HepG2 (cell line): ENCODE data around the gene PDK1. TPM values are rescaled to one million over a fixed set of nuclear protein-coding genes. Genes with fewer than 3 reads are reported as not detected.

ENCODE experiments used
- ATAC-seq: fragments of 200-7000 bp; cut with Tn5 transposase; 3 replicates; pipeline ENCODE4 v1.9.1; 2020; ENCODE audit warnings: mild to moderate bottlenecking, moderate library complexity
- BruUV-seq: library from RNA; stranded (reverse); fragments of 400-500 nt; replicated peaks from 2 replicates; lab custom pipeline; 2021; lab: Mats Ljungman, UMichigan
- CTCF ChIA-PET: fragments of 300-600 bp; formaldehyde crosslinking; extraction: SDS; loops from one replicate; lab custom pipeline; 2021; ENCODE audit warnings: low total read pairs, inconsistent platforms, low intra/inter-chr PET ratio; lab: Yijun Ruan, JAX
- POLR2A ChIA-PET: fragments of 350-600 bp; sonication (Branson Sonifier 250); formaldehyde crosslinking; loops from one replicate; lab custom pipeline; 2020; ENCODE audit warnings: antibody characterized with exemption, inconsistent platforms; lab: Yijun Ruan, JAX
- DNase-seq: peaks from one replicate; pipeline ENCODE4 v3.0.0-alpha.2; 2015; ENCODE audit warnings: low spot score
- FAIRE-seq: peaks from 3 replicates; lab custom pipeline; 2011; peaks lifted over from hg19 to GRCh38; lab: Jason Lieb, UNC
- H2AFZ ChIP-seq: one replicate; pipeline ENCODE4 v1.6.1; 2011; ENCODE audit warnings: low read length, inconsistent platforms
- H3K27ac ChIP-seq: fragments of 300-600 bp; 3 replicates; pipeline ENCODE4 v1.8.0; 2011; ENCODE audit warnings: mixed run types, mild to moderate bottlenecking, mixed read lengths, low read length, inconsistent platforms; ENCODE audit not compliant: insufficient read depth; ENCODE audit errors: extremely low read length
- H3K27me3 ChIP-seq, 2 experiments: fragments of 200-600 bp in 1 of 2; 2 replicates in 1 of 2; 3 replicates in 1 of 2; pipeline versions ENCODE4 v1.6.0 to v1.8.0; 2011; ENCODE audit warnings: low read length in 2 of 2, mild to moderate bottlenecking in 2 of 2, moderate library complexity in 2 of 2, inconsistent platforms in 1 of 2; ENCODE audit not compliant: insufficient read depth in 2 of 2, control insufficient read depth in 1 of 2
- H3K36me3 ChIP-seq, 2 experiments: fragments of 200-600 bp in 1 of 2; replicated peaks in 1 of 2; 2 replicates in 1 of 2; 3 replicates in 1 of 2; pipeline versions ENCODE4 v1.5.1 to v1.8.0; 2011; ENCODE audit warnings: low read length in 2 of 2, inconsistent platforms in 1 of 2; ENCODE audit not compliant: insufficient read depth in 2 of 2, control insufficient read depth in 1 of 2
- H3K4me1 ChIP-seq: 2 replicates; pipeline ENCODE4 v1.5.1; 2012; ENCODE audit warnings: low read length, inconsistent platforms; ENCODE audit not compliant: insufficient read depth
- H3K4me2 ChIP-seq: 2 replicates; pipeline ENCODE4 v1.6.0; 2011; ENCODE audit warnings: low read depth, low read length, inconsistent platforms
- H3K4me3 ChIP-seq, 3 experiments: fragments of 200-600 bp in 1 of 3; sonication (generic), shearing (Covaris generic) in 1 of 3; replicated peaks in 1 of 3; 2 replicates each; pipeline ENCODE4 v1.5.1; 2011 to 2016; ENCODE audit warnings: low read length in 3 of 3, inconsistent platforms in 2 of 3, low read depth in 2 of 3, mild to moderate bottlenecking in 2 of 3, control low read depth in 1 of 3, mixed read lengths in 1 of 3; ENCODE audit not compliant: insufficient read depth in 1 of 3
- H3K79me2 ChIP-seq: one replicate; pipeline ENCODE4 v1.6.1; 2011; ENCODE audit warnings: low read length, inconsistent platforms; ENCODE audit not compliant: insufficient read depth
- H3K9ac ChIP-seq: 2 replicates; pipeline ENCODE4 v1.6.0; 2011; ENCODE audit warnings: mild to moderate bottlenecking, low read depth, low read length, inconsistent platforms; ENCODE audit not compliant: insufficient read depth
- H3K9me3 ChIP-seq: 2 replicates; pipeline ENCODE4 v1.5.1; 2012; ENCODE audit warnings: mild to moderate bottlenecking, low read length
- H4K20me1 ChIP-seq: 2 replicates; pipeline ENCODE4 v1.6.0; 2011; ENCODE audit warnings: inconsistent platforms, mild to moderate bottlenecking, low read length, moderate library complexity; ENCODE audit not compliant: insufficient read depth
- PCBP1 ChIP-seq: fragments of 200-400 bp; formaldehyde crosslinking; IDR thresholded peaks from 2 replicates; pipeline ENCODE4 v1.6.1; 2017; ENCODE audit warnings: mild to moderate bottlenecking, low read depth, low read length, borderline replicate concordance
- POGZ ChIP-seq: sonication (generic); formaldehyde crosslinking; IDR thresholded peaks from 2 replicates; pipeline ENCODE4 v1.4.0; 2020; ENCODE audit warnings: mild to moderate bottlenecking, missing genetic modification reagents
- RBM22 ChIP-seq: fragments of 200-400 bp; formaldehyde crosslinking; optimal IDR thresholded peaks from 2 replicates; pipeline ENCODE3; 2017; ENCODE audit warnings: mild to moderate bottlenecking, low read length, moderate library complexity
- TBP ChIP-seq: sonication (generic); formaldehyde crosslinking; IDR thresholded peaks from 2 replicates; pipeline ENCODE4 v1.5.0; 2020; ENCODE audit warnings: missing genetic modification reagents
- ZNF687 ChIP-seq: sonication (generic); formaldehyde crosslinking; IDR thresholded peaks from 2 replicates; pipeline ENCODE4 v1.5.1; 2020; ENCODE audit warnings: mild to moderate bottlenecking, missing genetic modification reagents, moderate library complexity
- WGBS: methylation state at CpG from one replicate; pipeline ENCODE4 v1.1.6; 2017; ENCODE audit warnings: low lambda C conversion rate; 5-methylcytosine and 5-hydroxymethylcytosine counted together
- in situ Hi-C: cut with HindIII; loops from 2 replicates; pipeline ENCODE4 v1.10.0; 2017; ENCODE audit warnings: low pct_unique_long_range_greater_than_20kb; ENCODE audit not compliant: extremely low pct_ligation_motif_present
- intact Hi-C: fragments of 100-400 bp; cut with micrococcal nuclease; formaldehyde crosslinking; loops from one replicate; pipeline ENCODE4 v1.10.0; 2022; ENCODE audit not compliant: unreplicated experiment
- polyA plus RNA-seq, 8 experiments: library from polyadenylated mRNA; depleted of rRNA in 3 of 8; stranded (reverse) in 7 of 8; unstranded in 1 of 8; fragments of >200 nt; fragmentation: Illumina TruSeq in 4 of 8; extraction: Trizol in 4 of 8; gene quantifications; 2 replicates each; pipeline versions ENCODE4 v1.2.1 to v1.2.3, GENCODE V29; 2011 to 2016; ENCODE audit warnings: low read depth in 4 of 8, missing spikeins in 1 of 8, mixed read lengths in 1 of 8; ENCODE audit not compliant: insufficient read depth in 1 of 8
- total RNA-seq, 5 experiments: library from RNA; depleted of rRNA; stranded (reverse); fragments of >200 nt; fragmentation: Illumina TruSeq; extraction: Trizol; gene quantifications; 2 replicates each; pipeline ENCODE4 v1.2.3, GENCODE V29; 2016; ENCODE audit warnings: low read depth in 1 of 5
- TF ChIP-seq, protein P1 (sequence below), 2 experiments: sonication (generic) in 1 of 2; formaldehyde crosslinking in 1 of 2; IDR thresholded peaks; 2 replicates each; pipeline versions ENCODE4 v1.6.1 to v1.9.0; 2014 to 2022; ENCODE audit warnings: antibody characterized with exemption in 1 of 2, borderline replicate concordance in 1 of 2, inconsistent platforms in 1 of 2, low read depth in 1 of 2, missing genetic modification reagents in 1 of 2

PDK1 gene
- total and polyA plus RNA-seq, 2 of the 13 experiments (the other 11 are each of a cell fraction or from before 2014, with no cell fraction given), result 11.9 to 96.9 TPM

DNA sequence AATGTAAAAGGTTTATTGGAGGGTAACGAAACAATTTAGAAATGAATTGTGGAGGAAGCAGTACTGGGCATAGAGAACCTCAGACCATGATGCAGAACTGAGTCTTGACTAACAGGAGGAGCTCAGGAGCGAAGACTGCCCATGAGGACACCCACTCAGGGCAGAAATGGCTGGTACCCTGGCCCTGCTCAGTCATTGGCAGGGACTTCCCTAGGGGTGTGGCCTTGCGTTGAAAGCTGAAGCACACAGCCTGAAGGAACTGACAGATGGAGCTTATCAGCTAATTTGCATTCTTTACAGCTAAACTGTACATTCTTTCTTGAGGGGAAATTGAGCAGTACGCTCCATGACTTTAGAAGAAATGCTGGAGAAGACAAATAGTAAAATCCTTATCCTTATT lies 57.1 kb downstream of the PDK1 start:
- BruUV-seq, result no TSS peak
- ATAC-seq (peak; percentile 29; the same call in 2 of the 3 replicates), DNase-seq (no peak), FAIRE-seq (no peak)
- Histone ChIP-seq H3K9ac (no peak overlapping the region), H3K4me3 (no peak overlapping the region), H3K27me3 (no peaks in the 10 kb centered on the region), H3K79me2 (no peaks in the 10 kb centered on the region), H4K20me1 (peaks cover 4% of the 10 kb centered on the region; the same call in 1 of the 2 replicates), H3K36me3 (peaks cover 7 to 21% of the 10 kb centered on the region in 2 experiments), H2AFZ (no peak overlapping the region), H3K27ac (no peak overlapping the region), H3K4me1 (no peaks in the 10 kb centered on the region), H3K9me3 (no peaks in the 10 kb centered on the region), H3K4me2 (no peak overlapping the region)
- intact Hi-C loops, result no loop called here
- WGBS, result 98% methylated on average over 4 of the region's 4 CpGs
- in situ Hi-C loops, result no loop called here
- ChIA-PET POLR2A (no interaction called here), CTCF (no interaction called here)
- TF ChIP-seq PCBP1 (no peak), RBM22 (peak; percentile 76)

DNA sequence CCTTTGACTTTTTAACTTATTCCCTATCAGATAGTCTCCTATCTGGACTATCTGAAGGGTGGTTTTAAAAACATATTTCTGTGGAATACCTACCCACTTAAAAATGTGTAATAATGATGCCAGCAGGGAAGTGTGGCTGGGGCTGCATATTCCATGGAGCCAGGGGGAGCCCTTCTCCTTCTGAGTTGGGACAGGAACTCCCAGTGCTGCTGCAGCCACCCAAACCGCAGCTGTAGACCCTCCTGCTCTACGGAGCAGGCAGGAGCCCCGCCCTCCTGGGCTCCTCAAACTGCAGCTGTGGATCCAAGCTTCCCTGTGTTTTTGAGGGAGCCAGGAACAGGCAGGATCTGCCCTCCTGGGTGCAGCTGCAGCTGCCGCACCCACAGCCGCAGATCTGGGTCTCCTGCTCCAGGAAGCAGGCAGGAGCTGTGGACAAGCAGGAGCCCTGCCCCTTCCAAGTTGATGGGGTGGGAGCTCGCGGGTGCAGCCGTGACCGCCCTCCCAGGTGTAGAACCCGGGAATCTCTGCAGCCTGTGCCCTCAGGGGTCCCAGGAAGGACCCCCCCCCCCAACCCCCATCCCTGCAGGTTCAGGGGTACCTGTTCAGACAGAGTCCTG lies 57.8 kb downstream of the PDK1 start:
- H3K4me2 ChIP-seq, result no peak overlapping the region
- intact Hi-C loops (no loop called here), in situ Hi-C loops (no loop called here)
- BruUV-seq, result no TSS peak
- no peaks in the 10 kb centered on the region for H3K9me3 ChIP-seq
- CTCF ChIA-PET, result no interaction called here
- no peaks in the 10 kb centered on the region for H3K4me1 ChIP-seq
- H3K4me3 ChIP-seq, result no peak overlapping the region
- H3K27ac ChIP-seq, result no peak overlapping the region
- DNase-seq (no peak), ATAC-seq (peak; percentile 39), FAIRE-seq (no peak)
- WGBS, result 95% methylated on average over 10 of the region's 10 CpGs
- H3K27me3 ChIP-seq, result no peaks in the 10 kb centered on the region
- peaks cover 7 to 21% of the 10 kb centered on the region in 2 experiments for H3K36me3 ChIP-seq
- H3K9ac ChIP-seq, result no peak overlapping the region
- H3K79me2 ChIP-seq, result no peaks in the 10 kb centered on the region
- POLR2A ChIA-PET, result no interaction called here
- no peak overlapping the region for H2AFZ ChIP-seq
- H4K20me1 ChIP-seq, result peaks cover 4% of the 10 kb centered on the region; the same call in 1 of the 2 replicates
- TF ChIP-seq, protein P1, sequence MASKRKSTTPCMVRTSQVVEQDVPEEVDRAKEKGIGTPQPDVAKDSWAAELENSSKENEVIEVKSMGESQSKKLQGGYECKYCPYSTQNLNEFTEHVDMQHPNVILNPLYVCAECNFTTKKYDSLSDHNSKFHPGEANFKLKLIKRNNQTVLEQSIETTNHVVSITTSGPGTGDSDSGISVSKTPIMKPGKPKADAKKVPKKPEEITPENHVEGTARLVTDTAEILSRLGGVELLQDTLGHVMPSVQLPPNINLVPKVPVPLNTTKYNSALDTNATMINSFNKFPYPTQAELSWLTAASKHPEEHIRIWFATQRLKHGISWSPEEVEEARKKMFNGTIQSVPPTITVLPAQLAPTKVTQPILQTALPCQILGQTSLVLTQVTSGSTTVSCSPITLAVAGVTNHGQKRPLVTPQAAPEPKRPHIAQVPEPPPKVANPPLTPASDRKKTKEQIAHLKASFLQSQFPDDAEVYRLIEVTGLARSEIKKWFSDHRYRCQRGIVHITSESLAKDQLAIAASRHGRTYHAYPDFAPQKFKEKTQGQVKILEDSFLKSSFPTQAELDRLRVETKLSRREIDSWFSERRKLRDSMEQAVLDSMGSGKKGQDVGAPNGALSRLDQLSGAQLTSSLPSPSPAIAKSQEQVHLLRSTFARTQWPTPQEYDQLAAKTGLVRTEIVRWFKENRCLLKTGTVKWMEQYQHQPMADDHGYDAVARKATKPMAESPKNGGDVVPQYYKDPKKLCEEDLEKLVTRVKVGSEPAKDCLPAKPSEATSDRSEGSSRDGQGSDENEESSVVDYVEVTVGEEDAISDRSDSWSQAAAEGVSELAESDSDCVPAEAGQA (IDR thresholded peaks at IDR 0.05; ENCODE audit: low read depth), result no peak
- TF ChIP-seq, protein P1 (CRISPR knock-in tag; IDR thresholded peaks at IDR 0.05; ENCODE audit: borderline replicate concordance), result no peak
- TF ChIP-seq ZNF687 (0 out of 2 replicates have a peak, but pooled peaks have one; percentile 9), TBP (CRISPR knock-in tag) (no peak), POGZ (CRISPR knock-in tag) (no peak)
